ENCODE data around the gene NCAN.

NCAN gene

DNA sequence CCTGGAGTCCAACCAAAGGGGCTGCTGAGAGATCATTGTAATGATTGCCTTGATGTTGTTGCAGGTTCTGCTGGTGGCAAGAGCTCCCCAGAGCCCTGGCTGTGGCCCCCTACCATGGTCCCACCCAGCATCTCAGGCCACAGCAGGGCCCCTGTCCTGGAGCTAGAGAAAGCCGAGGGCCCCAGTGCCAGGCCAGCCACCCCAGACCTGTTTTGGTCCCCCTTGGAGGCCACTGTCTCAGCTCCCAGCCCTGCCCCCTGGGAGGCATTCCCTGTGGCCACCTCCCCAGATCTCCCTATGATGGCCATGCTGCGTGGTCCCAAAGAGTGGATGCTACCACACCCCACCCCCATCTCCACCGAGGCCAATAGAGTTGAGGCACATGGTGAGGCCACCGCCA, 15.5 kb downstream of the NCAN start:
- peaks cover 17% of the 10 kb centered on the region for H3K27me3 ChIP-seq (ENCODE audit: insufficient read depth, poor library complexity, severe bottlenecking)
- no peak for DNase-seq (ENCODE audit: low read depth in 1 of 2, low spot score in 1 of 2)
- no peak overlapping the region for H3K4me3 ChIP-seq (replicated peaks; ENCODE audit: insufficient read depth, low read length)
- no peak overlapping the region for H3K27ac ChIP-seq (replicated peaks)
- TF ChIP-seq GABPA (IDR thresholded peaks at IDR 0.05; ENCODE audit: low read depth): no peak
- TF ChIP-seq, protein P1, sequence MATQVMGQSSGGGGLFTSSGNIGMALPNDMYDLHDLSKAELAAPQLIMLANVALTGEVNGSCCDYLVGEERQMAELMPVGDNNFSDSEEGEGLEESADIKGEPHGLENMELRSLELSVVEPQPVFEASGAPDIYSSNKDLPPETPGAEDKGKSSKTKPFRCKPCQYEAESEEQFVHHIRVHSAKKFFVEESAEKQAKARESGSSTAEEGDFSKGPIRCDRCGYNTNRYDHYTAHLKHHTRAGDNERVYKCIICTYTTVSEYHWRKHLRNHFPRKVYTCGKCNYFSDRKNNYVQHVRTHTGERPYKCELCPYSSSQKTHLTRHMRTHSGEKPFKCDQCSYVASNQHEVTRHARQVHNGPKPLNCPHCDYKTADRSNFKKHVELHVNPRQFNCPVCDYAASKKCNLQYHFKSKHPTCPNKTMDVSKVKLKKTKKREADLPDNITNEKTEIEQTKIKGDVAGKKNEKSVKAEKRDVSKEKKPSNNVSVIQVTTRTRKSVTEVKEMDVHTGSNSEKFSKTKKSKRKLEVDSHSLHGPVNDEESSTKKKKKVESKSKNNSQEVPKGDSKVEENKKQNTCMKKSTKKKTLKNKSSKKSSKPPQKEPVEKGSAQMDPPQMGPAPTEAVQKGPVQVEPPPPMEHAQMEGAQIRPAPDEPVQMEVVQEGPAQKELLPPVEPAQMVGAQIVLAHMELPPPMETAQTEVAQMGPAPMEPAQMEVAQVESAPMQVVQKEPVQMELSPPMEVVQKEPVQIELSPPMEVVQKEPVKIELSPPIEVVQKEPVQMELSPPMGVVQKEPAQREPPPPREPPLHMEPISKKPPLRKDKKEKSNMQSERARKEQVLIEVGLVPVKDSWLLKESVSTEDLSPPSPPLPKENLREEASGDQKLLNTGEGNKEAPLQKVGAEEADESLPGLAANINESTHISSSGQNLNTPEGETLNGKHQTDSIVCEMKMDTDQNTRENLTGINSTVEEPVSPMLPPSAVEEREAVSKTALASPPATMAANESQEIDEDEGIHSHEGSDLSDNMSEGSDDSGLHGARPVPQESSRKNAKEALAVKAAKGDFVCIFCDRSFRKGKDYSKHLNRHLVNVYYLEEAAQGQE (IDR thresholded peaks at IDR 0.05; ENCODE audit: insufficient replicate concordance, low read depth): no peak
- no peak for TF ChIP-seq SPI1 (IDR thresholded peaks at IDR 0.05; ENCODE audit: borderline replicate concordance, low read depth)
- TF ChIP-seq, protein P2, sequence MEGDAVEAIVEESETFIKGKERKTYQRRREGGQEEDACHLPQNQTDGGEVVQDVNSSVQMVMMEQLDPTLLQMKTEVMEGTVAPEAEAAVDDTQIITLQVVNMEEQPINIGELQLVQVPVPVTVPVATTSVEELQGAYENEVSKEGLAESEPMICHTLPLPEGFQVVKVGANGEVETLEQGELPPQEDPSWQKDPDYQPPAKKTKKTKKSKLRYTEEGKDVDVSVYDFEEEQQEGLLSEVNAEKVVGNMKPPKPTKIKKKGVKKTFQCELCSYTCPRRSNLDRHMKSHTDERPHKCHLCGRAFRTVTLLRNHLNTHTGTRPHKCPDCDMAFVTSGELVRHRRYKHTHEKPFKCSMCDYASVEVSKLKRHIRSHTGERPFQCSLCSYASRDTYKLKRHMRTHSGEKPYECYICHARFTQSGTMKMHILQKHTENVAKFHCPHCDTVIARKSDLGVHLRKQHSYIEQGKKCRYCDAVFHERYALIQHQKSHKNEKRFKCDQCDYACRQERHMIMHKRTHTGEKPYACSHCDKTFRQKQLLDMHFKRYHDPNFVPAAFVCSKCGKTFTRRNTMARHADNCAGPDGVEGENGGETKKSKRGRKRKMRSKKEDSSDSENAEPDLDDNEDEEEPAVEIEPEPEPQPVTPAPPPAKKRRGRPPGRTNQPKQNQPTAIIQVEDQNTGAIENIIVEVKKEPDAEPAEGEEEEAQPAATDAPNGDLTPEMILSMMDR (IDR thresholded peaks at IDR 0.05; ENCODE audit: insufficient read depth, low read length): no peak
- TF ChIP-seq POLR2AphosphoS5 (IDR thresholded peaks at IDR 0.05; ENCODE audit: low read depth): no peak

DNA sequence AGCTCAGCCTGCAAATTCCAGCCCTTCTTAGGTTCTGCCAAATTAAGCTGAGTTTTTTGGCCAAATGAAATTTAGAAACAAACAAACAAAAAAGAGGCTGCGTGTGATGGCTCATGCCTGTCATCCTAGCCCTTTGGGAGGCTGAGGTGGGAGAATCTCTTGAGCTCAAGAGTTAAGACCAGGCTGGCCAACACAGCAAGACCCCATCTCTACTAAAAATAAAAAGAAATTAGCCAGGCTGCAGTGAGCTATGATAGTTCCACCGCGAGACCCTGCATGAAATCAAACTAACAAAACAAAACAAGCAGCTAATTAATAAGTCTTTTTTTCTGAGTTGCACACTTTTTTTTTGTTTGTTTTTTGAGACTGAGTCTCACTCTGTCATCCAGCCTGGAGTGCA, 17.9 kb downstream of the NCAN start:
- Histone ChIP-seq H3K4me3 (replicated peaks; ENCODE audit: insufficient read depth, low read length) (no peak overlapping the region), H3K27ac (replicated peaks) (no peak overlapping the region), H3K27me3 (ENCODE audit: insufficient read depth, poor library complexity, severe bottlenecking) (peaks cover 3% of the 10 kb centered on the region)
- TF ChIP-seq, protein P2 (IDR thresholded peaks at IDR 0.05; ENCODE audit: insufficient read depth, low read length): no peak
- TF ChIP-seq SPI1 (IDR thresholded peaks at IDR 0.05; ENCODE audit: borderline replicate concordance, low read depth): no peak
- TF ChIP-seq, protein P1 (IDR thresholded peaks at IDR 0.05; ENCODE audit: insufficient replicate concordance, low read depth): no peak
- no peak for TF ChIP-seq POLR2AphosphoS5 (IDR thresholded peaks at IDR 0.05; ENCODE audit: low read depth)
- no peak for TF ChIP-seq GABPA (IDR thresholded peaks at IDR 0.05; ENCODE audit: low read depth)
- no peak for DNase-seq (ENCODE audit: low read depth in 1 of 2, low spot score in 1 of 2)

DNA sequence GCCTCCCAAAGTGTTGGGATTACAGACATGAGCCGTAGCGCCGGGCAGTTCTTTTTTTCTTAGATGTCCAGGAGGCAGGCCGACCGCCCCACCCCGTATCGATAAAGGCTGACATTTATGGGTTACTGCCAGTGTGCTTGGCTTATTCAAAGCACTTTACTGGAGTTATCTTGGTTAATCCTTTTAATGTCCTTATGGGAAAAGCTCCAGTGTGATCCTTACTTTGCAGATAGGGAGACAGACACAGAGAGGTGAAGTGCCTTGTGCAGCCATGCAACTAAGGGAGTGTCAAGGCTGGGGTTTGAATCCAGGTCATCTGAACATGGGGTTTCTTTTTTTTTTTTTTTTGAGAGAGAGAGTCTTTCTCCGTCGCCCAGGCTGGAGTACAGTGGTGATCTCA, 19.2 kb downstream of the NCAN start:
- TF ChIP-seq, protein P2 (IDR thresholded peaks at IDR 0.05; ENCODE audit: insufficient read depth, low read length): no peak
- no peak for TF ChIP-seq SPI1 (IDR thresholded peaks at IDR 0.05; ENCODE audit: borderline replicate concordance, low read depth)
- TF ChIP-seq POLR2AphosphoS5 (IDR thresholded peaks at IDR 0.05; ENCODE audit: low read depth): no peak
- TF ChIP-seq, protein P1 (IDR thresholded peaks at IDR 0.05; ENCODE audit: insufficient replicate concordance, low read depth): no peak
- TF ChIP-seq GABPA (IDR thresholded peaks at IDR 0.05; ENCODE audit: low read depth): no peak
- no peak for DNase-seq (ENCODE audit: low read depth in 1 of 2, low spot score in 1 of 2)
- Histone ChIP-seq H3K27me3 (ENCODE audit: insufficient read depth, poor library complexity, severe bottlenecking) (peaks cover 3% of the 10 kb centered on the region), H3K27ac (replicated peaks) (no peak overlapping the region), H3K4me3 (replicated peaks; ENCODE audit: insufficient read depth, low read length) (no peak overlapping the region)

Data from HL-60 (cell line).